Activated CD8-positive, alpha-beta memory T cell treated with anti-CD3 and anti-CD28 coated beads for 1 hour (primary cell): ENCODE data around the gene VRK3.
A peak's percentile ranks its signal among the peaks of the same experiment; 100 is the strongest.
"Not testable (repeated sequence)": the region's sequence is repeated elsewhere in the genome, so short reads cannot be mapped to it uniquely, and the experiment has no call there.

ENCODE experiments used
- DNase-seq, 2 donors: peaks; one replicate each; pipeline ENCODE4 v3.0.0-alpha.2; 2020; ENCODE audit warnings: low read depth in 1 of 2; ENCODE audit errors: extremely low read depth in 1 of 2

The VRK3 gene, protein sequence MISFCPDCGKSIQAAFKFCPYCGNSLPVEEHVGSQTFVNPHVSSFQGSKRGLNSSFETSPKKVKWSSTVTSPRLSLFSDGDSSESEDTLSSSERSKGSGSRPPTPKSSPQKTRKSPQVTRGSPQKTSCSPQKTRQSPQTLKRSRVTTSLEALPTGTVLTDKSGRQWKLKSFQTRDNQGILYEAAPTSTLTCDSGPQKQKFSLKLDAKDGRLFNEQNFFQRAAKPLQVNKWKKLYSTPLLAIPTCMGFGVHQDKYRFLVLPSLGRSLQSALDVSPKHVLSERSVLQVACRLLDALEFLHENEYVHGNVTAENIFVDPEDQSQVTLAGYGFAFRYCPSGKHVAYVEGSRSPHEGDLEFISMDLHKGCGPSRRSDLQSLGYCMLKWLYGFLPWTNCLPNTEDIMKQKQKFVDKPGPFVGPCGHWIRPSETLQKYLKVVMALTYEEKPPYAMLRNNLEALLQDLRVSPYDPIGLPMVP

DNA sequence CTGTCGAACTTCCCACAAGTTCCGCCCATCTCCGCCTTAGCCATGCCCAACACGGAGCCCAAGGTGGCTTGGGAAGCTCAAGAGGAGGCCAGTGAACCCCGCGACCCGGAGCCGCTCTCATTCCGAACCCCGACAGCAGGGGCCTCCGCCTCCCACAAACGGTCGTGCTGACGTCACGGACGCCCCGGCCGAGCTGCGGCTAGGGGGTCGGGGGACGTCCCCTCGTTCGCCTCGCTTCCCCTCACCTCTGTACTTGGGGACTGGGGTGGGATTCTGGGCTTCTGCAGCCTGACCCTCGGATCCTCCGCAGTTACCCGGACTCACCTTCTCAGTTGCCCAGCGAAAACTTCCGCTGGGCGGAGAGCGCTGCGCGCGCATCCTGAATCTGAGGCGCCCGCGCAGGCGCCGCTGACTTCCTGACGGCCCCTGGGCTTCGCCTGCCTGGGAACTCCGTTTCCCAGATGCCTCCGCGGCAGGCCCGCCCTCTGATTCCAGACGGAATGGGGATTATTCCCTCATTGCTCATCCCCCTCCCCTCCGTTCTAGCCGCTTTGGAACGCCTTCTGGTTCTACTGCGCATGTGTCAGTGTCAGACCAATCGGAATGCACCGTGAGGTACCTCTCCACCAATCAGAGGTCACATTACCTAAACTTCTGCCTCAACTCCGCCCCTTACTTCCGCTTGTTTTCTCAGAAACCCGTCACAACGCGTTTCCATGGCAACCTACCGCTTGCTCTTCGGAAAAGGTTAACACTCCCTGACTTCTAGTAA, at the start of gene VRK3:
VRK3 (minus strand) TSS at position 351 of the 772 bp plus-strand sequence. CDS start 9,210 bp downstream, outside the sequence.
- peak; percentile 95 to 99 for DNase-seq

DNA sequence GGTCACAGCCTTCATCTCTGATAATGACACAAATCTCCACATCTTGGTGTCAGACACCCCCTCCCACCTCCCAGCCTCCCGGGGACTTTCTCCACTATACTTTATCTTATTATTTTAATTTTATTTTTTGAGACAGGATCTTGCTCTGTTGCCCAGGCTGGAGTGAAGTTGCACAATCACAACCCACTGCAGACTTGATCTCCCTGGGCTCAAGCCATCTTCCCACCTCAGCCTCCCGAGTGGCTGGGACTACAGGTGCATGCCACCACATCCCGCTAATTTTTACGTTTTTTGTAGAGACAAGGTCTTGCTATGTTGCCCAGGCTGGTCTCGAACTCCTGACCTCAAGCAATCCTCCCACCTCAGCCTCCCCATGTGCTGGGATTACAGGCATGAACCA, 43.2 kb upstream of the VRK3 start:
- not testable (repeated sequence) for DNase-seq

DNA sequence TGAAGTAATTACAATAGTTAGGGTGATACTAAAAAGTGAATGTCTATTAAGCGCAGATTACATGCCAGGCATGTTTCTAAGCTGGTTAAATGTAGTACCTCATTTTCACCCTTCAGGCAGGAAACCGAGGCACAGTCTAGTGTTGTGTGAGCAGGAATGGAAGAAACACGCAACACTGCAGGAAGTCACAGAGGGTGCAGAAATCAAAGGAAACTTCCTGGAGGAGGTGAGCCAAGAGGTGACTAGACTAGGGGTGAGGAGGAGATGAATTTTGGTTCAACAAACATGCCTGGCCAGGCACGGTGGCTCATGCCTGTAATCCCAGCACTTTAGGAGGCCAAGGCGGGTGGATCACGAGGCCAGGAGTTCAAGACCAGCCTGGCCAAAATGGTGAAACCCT, 42.4 kb upstream of the VRK3 start:
- DNase-seq = no peak

DNA sequence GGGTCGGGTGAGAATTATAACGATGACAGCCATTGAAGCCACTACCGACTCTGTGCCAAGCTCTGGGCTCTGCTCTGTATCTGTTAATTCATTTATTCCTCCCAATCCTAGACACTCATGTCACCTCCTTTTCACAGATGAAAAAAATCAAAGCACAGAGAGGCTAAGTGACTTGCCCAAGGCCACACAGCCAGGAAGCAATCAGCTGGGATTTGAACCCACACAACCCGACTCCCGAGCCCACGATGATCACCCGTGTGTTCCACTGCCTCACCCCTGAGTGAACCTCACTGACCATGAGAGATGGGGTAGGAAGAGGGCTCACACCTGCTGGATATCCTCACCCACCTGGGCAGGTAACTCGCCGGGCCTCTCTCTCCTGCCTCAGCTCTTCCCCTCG, 40.8 kb upstream of the VRK3 start:
- DNase-seq = no peak

DNA sequence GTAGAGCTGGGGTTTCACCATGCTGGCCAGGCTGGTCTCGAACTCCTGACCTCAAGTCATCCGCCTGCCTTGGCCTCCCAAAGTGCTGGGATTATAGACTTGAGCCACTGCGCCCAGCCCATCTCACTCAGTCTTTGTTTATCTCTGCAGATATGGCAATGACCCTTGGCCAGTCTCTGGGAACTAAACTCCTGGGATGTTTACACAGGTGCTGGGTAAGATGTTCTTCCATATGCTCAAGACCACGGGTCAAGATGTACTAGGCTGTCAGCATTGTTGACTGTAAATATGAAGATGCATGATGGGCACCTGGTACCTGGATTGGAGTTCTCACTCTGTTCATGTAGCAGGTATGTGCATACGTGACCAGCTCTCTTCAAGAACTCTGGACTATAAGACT, 36.5 kb upstream of the VRK3 start:
- DNase-seq = no peak

DNA sequence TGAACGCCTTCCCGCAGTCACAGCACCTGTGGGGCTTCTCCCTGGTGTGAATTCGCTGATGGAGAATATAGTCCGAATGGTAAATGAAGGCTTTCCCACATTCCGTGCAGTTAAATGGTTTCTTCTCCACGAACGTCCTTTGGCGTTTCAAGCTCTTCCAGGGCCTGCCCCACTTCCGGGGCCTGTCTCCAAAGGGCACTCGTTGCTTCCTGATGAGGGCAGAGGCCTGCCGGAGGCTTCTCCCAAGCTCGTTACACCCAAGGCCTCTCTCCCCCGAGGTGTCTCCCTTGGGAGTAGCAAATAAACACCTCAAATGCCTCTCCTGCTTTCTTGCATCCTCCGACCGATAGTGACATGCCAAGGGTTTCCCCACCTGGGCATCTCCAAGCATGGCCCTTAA, 34.9 kb upstream of the VRK3 start:
- no peak for DNase-seq

DNA sequence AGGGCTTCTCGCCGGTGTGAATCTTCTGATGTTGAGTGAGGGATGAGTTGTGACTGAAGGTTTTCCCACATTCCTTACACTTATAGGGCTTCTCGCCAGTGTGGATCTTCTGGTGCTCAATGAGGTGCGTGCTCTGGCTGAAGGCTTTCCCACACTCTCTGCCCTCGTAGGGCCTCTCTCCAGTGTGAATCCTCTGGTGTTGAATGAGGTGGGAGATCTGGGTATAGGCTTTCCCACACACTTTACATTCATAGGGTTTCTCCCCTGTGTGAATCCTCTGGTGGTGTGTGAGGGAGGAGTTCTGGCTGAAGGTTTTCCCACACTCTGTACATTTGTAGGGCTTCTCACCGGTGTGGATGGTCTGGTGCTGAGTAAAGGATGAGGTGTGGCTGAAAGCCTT, 33.9 kb upstream of the VRK3 start:
- no peak for DNase-seq

DNA sequence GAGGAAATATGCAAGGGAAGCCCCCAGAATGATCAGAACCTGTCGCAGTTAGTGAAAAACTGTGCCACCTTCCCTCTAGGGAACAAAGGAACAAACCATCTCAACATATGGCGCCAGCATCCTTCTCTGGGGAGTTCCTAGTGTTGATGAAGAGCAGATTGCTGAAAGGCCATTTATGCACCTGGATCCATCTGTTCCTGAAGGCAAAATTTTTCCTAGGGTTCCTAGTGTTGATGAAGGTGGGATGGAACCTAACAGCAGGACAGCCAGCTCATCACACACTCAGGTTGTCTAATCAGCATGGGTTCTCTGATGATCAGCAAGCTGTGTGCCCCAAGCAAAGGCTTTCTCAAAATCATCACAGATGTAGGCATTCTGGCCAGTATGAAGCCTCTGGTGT, 33.3 kb upstream of the VRK3 start:
- no peak for DNase-seq

DNA sequence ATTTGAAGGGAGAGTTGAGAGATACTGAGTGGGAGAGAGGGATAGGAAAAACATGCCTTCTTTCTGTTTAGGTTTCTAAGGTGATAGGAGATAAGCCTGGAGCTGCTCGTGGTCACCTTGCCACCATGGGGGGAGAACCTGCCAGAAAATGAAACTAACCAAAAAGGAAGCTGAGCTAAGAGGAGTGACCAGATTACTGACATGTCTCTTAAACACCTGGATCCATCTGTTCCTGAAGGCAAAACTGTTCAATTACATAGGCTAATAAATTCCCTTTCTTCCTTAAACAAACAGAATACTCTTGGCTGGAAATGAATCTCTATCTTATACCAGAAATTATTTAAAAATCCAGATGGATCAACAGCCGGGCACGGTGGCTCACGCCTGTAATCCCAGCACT, 27.9 kb upstream of the VRK3 start:
- DNase-seq = no peak

DNA sequence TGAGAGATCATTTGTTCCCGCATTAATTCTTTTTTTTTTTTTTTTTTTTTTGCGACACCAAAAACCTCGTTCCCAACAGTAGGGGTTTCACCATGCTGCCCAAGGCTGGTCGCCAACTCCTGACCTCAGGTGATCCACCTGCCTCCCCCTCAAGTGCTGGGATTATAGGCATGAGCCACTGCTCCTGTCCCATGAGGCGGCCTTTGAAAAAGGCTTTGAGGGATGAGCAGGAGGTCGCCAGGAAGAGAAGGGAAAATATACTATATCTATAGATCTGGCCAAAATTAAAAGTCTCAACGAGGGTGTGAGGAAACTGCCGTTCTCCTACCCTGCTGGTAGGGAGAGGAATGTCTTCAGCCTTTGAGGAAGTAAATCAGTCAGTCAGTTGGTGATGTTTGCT, 26.8 kb upstream of the VRK3 start:
- no peak for DNase-seq

DNA sequence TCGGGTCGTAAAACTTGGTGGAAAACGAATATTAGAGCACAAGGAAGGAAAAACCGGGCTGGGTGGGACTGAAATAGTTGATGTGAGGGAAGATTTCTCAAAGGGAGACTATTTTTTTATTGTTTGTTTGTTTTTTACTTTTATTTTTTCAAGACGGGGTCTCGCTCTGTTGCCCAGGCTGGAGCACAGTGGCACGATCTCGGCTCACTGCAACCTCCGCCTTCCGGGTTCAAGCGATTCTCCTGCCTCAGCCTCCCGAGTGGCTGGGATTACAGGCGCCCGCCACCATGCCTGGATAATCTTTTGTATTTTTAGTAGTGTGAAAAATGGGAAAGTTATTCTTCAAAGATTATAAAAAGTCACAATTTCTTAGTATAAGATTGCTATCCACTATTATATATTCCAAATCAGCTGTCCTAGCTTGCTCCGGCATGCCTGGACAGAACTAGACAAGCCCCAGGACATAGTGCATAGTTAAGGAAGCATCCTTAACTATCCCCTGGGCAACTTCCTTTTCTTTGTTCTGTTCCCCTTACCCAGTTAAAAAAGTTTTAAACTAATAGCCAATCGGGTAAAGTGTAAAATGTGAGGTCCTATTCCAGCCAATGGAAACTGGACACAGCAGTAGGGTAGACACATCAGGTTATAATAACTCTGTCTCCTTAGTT, 26.2 kb upstream of the VRK3 start:
- DNase-seq = not testable (repeated sequence)

DNA sequence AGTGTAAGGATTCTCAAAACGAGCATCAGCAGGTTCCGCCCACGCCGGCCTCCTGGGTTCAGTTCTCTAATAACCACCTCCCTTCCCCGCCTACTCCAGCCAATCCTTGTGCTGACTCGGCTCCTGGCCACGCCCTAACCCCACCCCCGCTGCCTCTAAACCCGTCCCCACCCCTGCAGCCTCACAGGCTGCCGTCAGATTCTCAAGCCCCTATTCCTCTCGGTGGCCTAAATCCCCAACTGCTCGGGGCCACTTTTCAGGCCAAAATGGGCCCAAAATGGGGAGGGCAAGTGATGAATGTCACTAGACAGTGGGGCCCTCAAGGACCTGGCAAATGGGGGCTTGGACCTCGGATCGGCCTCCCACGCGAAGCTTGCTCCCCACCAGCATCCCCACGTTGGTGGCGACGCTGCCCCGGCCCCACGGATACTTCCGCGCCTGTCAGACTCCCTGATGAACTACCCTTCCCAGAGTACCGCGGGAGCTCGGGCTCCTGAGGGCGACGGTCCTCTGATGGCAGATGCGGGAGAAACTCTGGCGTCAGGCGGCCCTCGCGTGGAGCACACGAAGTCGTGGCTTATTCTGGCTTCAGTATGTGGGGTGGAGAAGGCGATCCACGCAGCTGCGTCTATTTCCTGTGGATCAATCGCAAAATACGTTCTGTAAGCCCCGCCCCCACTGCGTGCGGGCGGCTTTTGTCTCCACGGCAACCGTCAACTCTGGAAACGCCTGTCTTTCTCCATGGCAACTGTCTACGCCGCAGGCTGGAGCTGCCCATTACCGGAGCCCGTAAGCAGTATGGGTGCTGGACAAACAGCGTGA, 25.4 kb upstream of the VRK3 start:
- peak; percentile 60 to 73 for DNase-seq

DNA sequence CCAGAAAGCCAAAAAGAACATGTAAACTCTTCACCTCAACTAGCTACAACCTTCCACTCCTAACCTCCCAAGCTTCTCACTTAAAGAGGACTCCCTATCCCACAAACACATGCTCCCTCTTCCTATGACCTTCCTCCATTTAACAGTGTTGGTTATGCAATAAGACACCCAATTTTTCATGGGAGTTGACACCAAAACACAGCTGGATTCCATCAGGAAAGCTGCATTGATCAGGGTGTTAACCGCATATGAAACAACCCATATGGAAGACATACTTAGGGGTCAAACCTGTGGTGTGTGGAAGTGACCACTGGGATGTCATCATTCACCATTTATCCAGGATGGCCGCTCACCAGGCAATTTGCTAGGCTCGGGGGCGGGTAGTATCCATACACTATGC, 22.5 kb upstream of the VRK3 start:
- DNase-seq = no peak

DNA sequence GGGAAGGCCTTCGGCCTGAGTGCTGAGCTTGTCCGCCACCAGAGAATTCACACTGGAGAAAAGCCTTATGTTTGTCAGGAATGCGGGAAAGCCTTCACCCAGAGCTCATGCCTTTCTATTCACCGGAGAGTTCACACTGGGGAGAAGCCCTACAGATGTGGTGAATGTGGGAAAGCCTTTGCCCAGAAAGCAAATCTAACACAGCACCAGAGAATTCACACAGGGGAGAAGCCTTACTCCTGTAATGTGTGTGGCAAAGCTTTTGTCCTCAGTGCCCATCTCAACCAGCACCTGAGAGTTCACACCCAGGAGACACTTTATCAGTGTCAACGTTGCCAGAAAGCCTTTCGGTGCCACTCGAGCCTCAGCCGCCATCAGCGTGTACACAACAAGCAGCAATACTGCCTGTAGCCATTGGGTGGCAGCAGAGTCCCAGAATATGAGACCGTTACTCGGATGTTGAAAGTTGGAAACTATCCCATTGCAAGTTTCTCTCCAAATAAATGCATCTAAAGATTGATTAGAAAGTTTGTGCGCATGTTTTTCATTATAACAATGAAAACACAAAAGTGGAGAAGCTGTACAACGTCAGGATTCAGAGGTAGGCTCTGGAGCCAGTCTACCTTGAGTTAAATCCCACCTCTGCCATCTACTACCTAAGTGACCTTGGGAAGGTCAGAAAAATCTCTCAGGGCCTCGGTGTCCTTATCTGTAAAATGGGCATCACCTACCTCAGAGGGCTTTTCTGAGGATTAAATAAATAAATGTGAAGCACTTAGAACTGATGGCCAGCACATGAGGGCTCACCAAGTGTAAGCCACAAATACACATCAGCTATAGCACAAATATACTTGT, 21.7 kb upstream of the VRK3 start:
- peak in 1 of 2 donors; percentile 45 for DNase-seq

DNA sequence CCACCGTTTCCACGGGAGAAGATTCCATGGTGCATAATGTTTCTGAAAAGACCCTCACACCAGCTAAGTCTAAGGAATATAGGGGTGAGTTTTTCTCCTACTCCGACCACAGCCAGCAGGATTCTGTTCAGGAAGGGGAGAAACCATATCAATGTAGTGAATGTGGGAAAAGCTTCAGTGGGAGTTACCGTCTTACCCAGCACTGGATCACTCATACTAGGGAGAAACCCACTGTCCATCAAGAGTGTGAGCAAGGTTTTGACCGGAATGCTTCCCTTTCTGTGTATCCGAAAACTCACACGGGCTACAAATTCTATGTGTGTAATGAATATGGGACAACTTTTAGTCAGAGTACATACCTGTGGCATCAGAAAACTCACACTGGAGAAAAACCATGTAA, 19.8 kb upstream of the VRK3 start:
- no peak for DNase-seq

DNA sequence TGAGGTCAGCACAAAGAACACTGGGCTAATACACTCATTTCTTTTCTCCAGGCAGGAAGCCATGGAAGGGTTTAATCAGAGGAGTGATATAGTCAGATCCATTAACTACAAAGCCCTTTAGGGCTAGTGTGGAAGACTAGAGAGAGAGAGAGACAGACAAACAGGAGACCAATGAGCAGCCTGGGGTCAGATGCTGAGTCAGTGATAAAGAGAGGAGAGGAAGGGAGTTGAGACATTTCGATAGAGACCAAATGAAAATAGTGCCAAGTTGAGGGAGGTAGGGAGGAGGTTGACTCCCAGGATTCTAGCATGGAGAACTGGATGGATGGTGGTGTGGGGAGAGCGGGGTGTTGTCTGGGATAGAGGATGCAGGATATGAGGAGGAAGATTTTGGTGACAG, 18.8 kb upstream of the VRK3 start:
- DNase-seq = no peak

DNA sequence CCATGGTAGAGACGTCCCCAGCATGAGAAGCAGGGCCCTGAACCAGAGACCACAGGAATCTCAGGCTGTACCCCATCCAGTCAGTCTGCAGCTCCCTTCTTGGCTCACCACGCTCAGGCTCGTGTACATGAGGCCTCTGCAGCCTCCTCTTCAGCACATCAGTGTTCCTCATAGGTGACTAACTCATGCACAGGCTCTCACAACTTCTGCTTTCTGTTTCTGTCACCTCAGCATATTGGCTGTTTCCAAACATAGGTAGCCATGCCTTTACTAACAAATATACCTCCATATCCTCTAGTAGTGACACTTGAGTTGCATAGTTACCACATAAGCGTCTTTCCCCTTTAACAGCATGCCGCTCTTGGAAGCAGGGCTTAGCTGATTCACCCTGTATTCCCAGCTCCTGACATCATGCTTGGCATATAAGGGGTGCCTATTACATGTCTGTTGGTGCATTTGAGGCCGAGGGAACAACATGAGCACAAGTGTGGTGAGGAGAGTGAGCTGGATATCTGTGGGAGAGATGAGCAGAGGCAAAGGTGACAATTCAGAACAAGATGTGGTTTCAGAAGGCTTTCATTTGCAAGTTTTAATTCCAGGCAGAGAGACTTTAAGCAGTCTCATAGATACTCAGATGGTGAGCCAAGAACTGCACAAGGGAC, 17.3 kb upstream of the VRK3 start:
- DNase-seq = no peak

DNA sequence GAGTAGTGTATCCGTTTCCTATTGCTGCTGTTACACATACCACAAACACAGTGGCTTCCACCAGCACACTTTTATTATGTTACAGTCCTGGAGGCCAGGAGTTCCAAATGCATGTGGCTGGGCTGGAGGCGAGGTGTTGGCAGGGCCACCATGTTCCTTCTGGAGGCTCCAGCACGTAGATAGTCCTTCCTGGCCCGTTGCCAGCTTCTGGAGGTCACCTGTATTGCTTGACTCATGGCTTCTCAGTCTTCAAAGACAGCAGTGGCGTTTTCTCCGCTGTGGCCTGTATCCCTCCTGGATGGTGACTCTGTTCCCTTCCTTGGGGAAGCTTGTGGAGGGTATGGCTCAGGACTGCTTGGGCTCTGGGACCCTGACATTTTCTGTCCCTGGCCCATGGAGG, 15.8 kb upstream of the VRK3 start:
- DNase-seq = no peak

DNA sequence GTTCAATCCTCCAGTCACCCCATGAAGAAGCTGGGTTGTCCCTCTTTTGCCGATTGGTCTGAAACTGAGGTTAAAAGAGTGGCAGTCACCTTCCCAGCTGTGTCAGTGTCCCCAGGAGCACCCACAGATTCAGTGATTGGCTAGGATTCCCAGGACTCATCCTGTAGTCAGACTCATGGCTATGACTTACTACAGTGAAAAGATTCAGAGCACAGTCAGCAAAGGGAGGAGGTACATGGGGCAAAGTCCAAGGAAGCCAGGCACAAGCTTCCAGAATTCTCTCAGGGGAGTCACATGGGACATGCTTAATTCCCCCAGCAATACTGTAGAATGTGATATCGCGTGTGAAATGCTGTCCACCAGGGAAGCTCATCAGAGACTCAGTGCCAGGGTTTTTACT, 14.8 kb upstream of the VRK3 start:
- no peak for DNase-seq
